Stimulated activated CD4-positive, alpha-beta T cell treated with anti-CD3 and anti-CD28 coated beads, Interleukin-12 subunit alpha, Interleukin-12 subunit beta, amount 100 ng/mL, for 4 hours (primary cell): ENCODE data around the gene NSMF.
"Not testable (repeated sequence)": the region's sequence is repeated elsewhere in the genome, so short reads cannot be mapped to it uniquely, and the experiment has no call there.

Experiments used
- DNase-seq: peaks from one replicate; pipeline ENCODE4 v3.0.0-alpha.2; 2020

NSMF gene

GRCh38 chr9:137428841-137429545, 30.1 kb downstream of the NSMF start:
- DNase-seq, result no peak

- no peak for DNase-seq
Measured at GRCh38 chr9:137428311-137428630, 30.9 kb downstream of the NSMF start.

- no peak for DNase-seq
Measured at GRCh38 chr9:137427454-137428310, 31.5 kb downstream of the NSMF start.

- DNase-seq, result no peak
Measured at GRCh38 chr9:137426018-137426681, 33.0 kb downstream of the NSMF start.

GRCh38 chr9:137423514-137424291, 35.4 kb downstream of the NSMF start:
- DNase-seq, result no peak

GRCh38 chr9:137422604-137423513, 36.3 kb downstream of the NSMF start, which contains the start of the genes EXD3 and NOXA1:
Gene EXD3 (minus strand): TSS chr9:137423162. CDS start chr9:137395357, 27,805 bp downstream.
Gene NOXA1 (plus strand): TSS chr9:137423393. CDS start chr9:137423530, 137 bp downstream.
- peak; percentile 96 for DNase-seq

GRCh38 chr9:137421838-137422603, 37.1 kb downstream of the NSMF start:
- no peak for DNase-seq

GRCh38 chr9:137417161-137418021, 41.7 kb downstream of the NSMF start:
- DNase-seq, result no peak

- DNase-seq, result no peak
Measured at GRCh38 chr9:137416563-137417151, 42.5 kb downstream of the NSMF start.

- no peak for DNase-seq
Measured at GRCh38 chr9:137416006-137416562, 43.0 kb downstream of the NSMF start.

GRCh38 chr9:137415451-137415850, 43.7 kb downstream of the NSMF start:
- DNase-seq, result no peak

- DNase-seq, result no peak
Measured at GRCh38 chr9:137412431-137412830, 46.7 kb downstream of the NSMF start.

GRCh38 chr9:137411645-137412380, 47.3 kb downstream of the NSMF start:
- no peak for DNase-seq

- DNase-seq, result no peak
Measured at GRCh38 chr9:137411260-137411644, 47.9 kb downstream of the NSMF start.

- no peak for DNase-seq
Measured at GRCh38 chr9:137410891-137411249, 48.3 kb downstream of the NSMF start.

- DNase-seq, result not testable (repeated sequence)
Measured at GRCh38 chr9:137410236-137410890, 48.8 kb downstream of the NSMF start.

- DNase-seq, result no peak
Measured at GRCh38 chr9:137409515-137409914, 49.6 kb downstream of the NSMF start.
